C1 segment of cervical spinal cord (tissue), 14 donors: ENCODE results near the gene TRMO.

Source experiments
- DNase-seq, 14 donors: peaks; one replicate each; lab custom pipeline; 2025; lab: John Stamatoyannopoulos, UW

The TRMO gene

GRCh38 chr9:97938081-97938644 is 15.9 kb upstream of the TRMO start, which contains the start of gene HEMGN:
HEMGN (minus strand) TSS chr9:97938172; CDS start chr9:97938136, 36 bp downstream.
- no peak for DNase-seq

DNA sequence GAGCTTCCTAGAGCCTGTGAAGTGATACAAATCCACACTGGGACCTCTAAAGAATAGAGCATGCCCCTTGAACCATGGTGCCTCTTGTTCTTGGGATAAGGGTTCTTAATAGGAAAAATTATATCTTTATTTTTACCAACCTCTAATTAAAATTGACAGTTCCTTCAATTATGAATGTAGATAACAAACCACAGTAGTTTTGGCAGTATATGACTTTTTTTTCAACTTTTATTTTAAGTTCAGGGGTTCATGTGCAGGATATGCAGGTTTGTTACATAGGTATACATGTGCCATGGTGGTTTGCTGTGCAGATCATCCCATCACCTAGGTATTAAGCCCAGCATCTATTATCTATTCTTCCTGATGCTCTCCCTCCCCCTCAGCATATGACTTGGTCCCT is 14.7 kb upstream of the TRMO start:
- DNase-seq = no peak

- DNase-seq = no peak
These were observed 13.0 kb upstream of the TRMO start for GRCh38 chr9:97935276-97935675.

- DNase-seq = peak in 1 of 14 donors; percentile 6
These were observed 12.2 kb upstream of the TRMO start for GRCh38 chr9:97934321-97935115.

DNA sequence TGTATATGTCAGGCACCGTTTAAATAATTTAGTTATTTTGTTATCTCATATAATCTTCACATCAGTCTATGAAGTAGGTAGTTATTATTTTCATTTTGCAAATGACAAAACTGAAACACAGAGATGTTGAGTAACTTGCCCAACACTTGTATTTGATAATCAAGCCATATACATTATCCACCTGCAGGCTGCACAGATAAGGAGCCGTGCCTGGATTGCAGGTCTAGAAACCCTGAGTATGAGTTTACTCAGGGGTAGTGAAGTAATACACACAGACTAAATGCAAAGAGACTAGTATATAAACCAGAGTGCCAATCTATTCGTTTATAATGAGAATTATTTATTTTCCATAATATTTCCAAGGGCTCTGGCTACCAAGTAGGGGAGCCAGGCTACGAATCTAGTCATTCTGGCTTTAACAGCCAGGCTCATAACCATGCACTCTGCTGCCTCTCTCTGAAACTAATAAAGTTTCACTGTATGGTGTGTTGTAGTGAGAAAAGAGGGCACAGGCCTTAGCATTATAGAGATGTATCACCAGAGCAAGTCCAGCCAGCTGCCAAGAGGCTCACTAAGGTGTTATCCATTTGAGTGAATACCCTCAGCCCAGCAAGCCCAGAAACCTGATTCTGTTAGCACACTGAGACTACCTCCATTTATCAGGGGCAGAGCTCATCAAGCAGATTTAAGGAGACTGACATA is 11.1 kb upstream of the TRMO start:
- no peak for DNase-seq

- DNase-seq = no peak
These were observed 8.7 kb upstream of the TRMO start for GRCh38 chr9:97930972-97931371.

DNA sequence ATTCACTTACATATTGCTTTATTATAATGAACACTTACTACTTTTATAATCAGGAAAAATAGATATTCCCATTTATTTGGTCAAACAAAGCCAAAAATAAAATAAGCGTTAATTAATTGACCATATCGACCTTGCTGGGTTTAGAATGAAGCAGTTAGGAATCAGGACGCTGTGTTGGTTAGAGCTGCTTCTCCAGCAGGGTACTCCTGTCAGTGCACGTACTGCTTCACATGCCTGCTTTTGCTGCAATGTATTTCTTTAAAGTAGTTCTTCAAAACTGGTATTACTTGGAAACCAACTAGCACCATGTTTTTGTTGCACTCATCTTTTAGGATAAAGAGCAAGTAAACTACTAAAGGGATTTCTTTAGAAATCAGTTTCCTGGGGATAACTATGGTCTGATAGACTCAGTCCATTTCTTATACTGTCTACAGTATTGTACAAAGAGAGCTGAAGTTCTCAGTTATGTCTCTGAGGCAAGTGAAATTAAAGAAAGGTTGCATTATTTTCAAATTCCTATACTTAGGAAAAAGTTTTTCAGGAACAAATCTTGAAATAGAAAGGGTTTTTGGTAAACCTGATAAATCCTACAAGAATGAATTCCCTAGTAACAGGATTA is 6.8 kb upstream of the TRMO start:
- no peak for DNase-seq

DNA sequence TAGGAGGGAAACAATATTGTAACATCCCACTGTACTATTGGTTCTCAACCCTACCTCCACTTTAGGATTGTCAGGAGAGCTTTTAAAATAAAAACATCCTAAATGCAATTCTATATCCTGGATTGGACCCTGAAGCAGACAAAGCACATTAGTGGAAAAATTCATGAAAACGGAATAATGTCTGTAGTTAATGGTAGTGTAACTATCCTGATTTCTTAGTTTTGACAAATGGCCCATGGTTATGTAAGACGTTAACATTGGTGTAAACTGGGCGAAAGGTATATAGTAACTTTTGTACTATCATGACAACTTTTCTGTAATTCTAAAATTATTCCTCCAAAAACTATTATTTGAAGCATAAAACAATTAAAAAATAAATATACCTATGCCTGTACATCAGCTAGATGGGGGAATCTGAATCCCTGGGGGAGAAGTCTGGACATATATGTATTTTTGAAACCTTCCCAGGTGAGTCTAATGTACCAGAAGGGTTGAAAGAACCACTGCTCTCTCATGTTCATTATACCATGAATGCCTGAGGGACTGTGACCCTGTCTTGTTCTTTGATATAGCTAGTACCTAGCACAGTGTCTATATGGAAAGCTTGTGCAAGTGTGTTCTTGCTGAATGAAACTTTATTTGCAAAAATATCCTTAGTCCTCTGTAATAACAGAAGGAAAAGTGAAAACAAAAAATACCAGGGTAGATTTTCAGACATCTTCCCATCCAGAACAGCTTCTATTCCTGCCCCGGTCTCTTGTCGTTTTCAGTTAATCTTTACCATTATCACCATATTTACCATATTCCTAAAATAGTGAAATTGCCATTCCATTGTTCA is 3.4 kb upstream of the TRMO start:
- DNase-seq = no peak

- no peak for DNase-seq
These were observed 2.1 kb upstream of the TRMO start for GRCh38 chr9:97924386-97924785.

GRCh38 chr9:97923529-97924108 is 1.3 kb upstream of the TRMO start:
- DNase-seq = peak in 12 of 14 donors; percentile 9 to 79 (median 50)

DNA sequence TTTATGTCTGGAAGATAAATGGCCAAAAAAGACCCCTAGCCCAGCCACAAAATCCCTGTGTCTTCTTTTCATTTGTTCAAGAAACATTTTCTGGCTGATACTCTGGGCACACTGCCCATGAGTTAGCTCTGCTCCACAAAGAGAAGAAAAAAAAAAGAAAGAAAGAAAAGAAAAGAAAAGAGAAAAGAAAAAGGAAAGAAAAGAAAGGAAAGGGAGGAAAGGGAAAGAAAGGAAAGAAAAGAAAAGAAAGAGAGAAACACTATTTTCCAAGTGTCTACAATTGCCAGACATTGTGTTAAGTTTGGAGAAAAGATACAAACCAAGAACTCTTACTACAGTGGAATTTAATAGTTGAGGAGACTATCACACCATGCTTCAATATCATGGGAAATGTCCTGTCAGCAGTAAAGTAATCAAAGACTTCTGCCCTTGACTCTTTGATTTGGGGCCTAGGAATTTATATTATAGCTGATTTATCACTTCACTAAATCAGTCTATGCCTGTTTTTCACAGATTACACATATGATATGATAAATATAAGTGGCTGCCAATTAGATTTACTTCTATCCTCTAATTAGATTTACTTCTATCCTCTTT is 3.0 kb downstream of the TRMO start:
- DNase-seq = no peak

GRCh38 chr9:97918611-97919010 is 3.7 kb downstream of the TRMO start:
- no peak for DNase-seq

DNA sequence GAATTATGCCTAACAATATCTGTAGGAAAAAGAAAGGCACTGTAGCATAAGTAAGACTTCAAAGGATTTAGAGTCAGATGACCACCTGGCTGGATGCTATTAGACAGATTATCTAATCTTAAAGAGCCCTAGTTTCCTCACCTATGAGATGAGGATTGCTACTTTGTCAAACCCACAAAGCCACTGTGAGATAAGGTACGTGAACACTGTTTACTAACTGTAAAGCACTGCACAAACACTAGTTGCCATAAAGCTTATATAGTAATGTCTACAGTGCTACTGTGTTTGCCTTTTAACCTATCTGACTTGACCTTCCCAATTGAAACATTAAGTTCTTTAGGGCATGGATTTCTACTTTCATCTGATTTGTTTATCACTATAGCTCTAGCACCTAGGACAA is 10.3 kb downstream of the TRMO start:
- no peak for DNase-seq

- DNase-seq = no peak
These were observed 10.8 kb downstream of the TRMO start for GRCh38 chr9:97911528-97911927.

DNA sequence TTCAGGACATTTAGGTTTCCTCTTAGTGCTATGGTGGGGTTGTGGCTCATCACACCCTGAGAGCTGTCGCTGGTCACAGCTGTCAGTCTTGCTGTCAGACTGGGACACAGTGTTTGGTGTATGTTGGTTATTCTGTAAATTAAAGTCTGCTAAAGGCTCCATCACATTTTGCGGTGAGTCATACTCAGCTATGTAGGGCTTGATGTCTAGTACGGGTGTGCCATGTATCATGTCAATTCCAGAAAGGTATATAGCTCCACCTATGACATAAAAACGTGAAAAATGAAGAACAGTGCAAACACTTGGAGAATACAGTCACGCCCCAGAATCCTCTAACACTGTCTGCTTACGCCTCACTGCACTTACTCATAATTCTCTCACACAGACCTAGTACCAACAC is 11.9 kb downstream of the TRMO start:
- no peak for DNase-seq

- DNase-seq = no peak
These were observed 13.6 kb downstream of the TRMO start for GRCh38 chr9:97908705-97909104.

DNA sequence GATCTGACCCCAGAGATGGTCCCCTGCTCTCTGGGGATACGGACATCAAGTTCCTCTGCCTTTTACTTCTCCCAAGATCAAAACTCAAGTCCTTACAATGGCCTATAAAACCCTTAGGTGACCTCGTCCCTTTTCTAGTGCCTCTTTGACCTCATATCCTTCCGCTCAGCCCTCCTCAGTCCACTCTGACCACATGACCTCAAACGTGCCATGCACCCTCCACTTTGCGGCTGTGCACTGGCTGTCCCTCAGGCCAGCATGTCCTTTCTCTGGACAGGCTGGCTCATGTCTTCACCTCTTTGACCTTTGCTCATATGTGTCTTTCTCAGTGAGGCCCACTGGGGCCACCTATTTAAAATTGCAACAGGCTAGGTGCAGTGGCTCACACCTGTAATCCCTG is 14.7 kb downstream of the TRMO start:
- DNase-seq = no peak

DNA sequence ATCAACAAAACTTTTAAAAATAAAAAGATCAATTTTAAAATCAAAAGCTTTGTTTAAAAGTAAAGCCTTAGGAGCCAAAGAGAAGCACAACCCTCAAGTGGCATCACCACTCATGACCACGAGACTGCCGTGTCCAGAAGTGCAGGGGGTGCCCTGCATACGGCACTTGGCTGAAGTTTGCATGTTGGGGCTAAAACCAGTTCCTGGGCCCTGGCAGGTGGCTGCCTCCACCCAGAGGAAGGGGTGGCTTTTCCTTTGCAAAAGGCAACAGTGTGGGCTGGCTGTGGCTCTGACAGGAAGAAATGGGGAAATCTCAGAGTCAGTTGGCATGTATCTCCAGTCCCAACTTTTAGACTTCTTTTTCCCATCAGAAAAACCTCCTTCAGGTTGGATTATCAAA is 15.3 kb downstream of the TRMO start:
- no peak for DNase-seq

GRCh38 chr9:97906236-97906831 is 16.0 kb downstream of the TRMO start:
- DNase-seq = peak in 8 of 14 donors; percentile 4 to 48 (median 24)

GRCh38 chr9:97905228-97905627 is 17.1 kb downstream of the TRMO start:
- no peak for DNase-seq
